ENCODE measurements around the gene CFAP91.

The CFAP91 gene

DNA sequence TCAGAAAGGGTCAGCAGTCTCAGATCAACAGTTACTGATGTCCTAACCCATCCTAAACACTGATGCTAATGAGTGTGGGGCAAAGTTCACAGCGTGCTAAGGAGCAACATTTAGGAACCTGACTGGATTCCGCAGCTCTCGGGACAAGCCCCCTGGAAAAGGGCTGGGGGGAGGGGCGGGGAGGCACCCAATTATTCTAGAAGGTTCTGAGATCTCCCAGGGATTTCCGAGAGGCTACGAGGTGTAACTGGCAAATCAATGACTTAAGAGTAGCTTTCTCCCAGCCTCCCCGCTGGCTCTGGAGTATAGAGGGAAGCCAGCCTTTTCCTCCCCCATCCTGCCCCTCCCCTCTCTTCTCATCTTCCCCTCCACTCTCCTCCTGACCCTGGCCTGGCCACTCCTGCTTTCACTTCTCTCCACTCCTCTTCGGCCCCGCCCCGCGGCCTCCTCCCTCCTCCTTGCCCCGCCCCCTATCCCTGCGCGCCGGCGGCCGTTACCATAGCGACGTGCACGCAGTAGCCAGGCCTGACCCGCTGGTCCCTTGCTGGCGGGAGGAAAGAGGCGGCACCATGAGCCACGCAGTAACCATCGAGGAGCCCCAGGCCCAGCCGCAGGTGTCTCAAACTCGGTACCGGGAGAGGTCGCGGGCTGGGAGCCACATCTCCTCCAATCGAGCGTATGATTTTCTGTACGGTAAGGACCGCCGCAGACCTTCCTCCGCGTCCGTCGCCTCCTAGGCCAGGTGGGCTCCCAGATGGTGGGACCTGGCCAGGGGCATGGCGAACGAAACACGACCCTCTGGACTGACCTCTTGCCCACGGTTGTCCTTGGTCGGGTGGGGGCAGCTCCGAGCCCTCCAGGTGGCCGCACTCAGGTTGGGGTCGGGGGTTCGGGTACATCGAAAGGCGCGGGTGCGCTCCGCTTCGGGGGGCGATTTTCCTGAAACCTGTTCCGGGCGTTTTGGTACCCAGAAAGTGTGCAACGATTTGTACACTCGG is at the start of gene CFAP91:
TSS of gene CFAP91 (plus strand) at position 493 of the 998 bp plus-strand sequence. CDS start at position 570, 77 bp downstream.
- CTCF ChIA-PET, result no interaction called here
- TF ChIP-seq ELF4 (IDR thresholded peaks at IDR 0.05), result no peak
- POLR2A ChIA-PET, result no interaction called here
- no peak for DNase-seq (ENCODE audit: extremely low spot score)

DNA sequence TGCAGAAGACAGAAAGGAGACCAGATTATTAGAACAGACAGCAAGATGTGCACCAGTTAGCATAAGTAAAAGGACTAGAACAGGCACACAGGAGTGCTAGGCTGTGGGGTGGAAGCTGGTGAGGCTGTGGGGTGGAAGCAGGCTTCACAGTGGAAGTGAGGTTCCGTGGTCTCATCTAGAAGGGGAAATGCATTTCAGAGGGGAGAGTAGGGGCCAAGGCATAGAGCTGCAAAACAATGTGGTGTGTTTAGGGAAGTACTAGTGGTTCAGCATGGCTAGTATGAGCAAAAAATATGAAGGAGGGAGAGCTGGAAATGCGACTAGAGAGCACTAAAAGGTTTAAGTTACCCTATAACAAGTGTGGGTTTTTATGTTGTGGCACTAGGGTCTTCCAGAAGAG is 48.9 kb upstream of the CFAP91 start:
- TF ChIP-seq TARDBP (IDR thresholded peaks at IDR 0.05), result no peak
- TF ChIP-seq FOXK2 (IDR thresholded peaks at IDR 0.05), result no peak
- TF ChIP-seq SP1 (IDR thresholded peaks at IDR 0.05), result no peak
- no peak for TF ChIP-seq ARNT (IDR thresholded peaks at IDR 0.05)
- no peak for TF ChIP-seq ELF4 (IDR thresholded peaks at IDR 0.05)
- TF ChIP-seq NFRKB (IDR thresholded peaks at IDR 0.05), result no peak
- TF ChIP-seq HDGF (IDR thresholded peaks at IDR 0.05; ENCODE audit: borderline replicate concordance), result no peak
- no peak for TF ChIP-seq FOXA1 (IDR thresholded peaks at IDR 0.05)
- TF ChIP-seq CTBP1 (IDR thresholded peaks at IDR 0.05; ENCODE audit: borderline replicate concordance), result no peak
- CTCF ChIA-PET, result interaction anchor here (0.6 kb wide), 1 partner anchor 381 kb away, joined by 3 read pairs; no protein-coding TSS in a partner anchor
- POLR2A ChIA-PET, result no interaction called here
- no peak for DNase-seq (ENCODE audit: extremely low spot score)

GRCh38 chr3:119657887-119658702 is 44.7 kb upstream of the CFAP91 start:
- POLR2A ChIA-PET, result no interaction called here
- TF ChIP-seq BHLHE40 (IDR thresholded peaks at IDR 0.05; ENCODE audit: borderline replicate concordance), result no peak
- TF ChIP-seq SP1 (IDR thresholded peaks at IDR 0.05), result no peak
- no peak for TF ChIP-seq NFRKB (IDR thresholded peaks at IDR 0.05)
- no peak for TF ChIP-seq LEF1 (IDR thresholded peaks at IDR 0.05; ENCODE audit: borderline replicate concordance)
- no peak for TF ChIP-seq FOXA1 (IDR thresholded peaks at IDR 0.05)
- TF ChIP-seq CTBP1 (IDR thresholded peaks at IDR 0.05; ENCODE audit: borderline replicate concordance), result no peak
- TF ChIP-seq, protein P1, sequence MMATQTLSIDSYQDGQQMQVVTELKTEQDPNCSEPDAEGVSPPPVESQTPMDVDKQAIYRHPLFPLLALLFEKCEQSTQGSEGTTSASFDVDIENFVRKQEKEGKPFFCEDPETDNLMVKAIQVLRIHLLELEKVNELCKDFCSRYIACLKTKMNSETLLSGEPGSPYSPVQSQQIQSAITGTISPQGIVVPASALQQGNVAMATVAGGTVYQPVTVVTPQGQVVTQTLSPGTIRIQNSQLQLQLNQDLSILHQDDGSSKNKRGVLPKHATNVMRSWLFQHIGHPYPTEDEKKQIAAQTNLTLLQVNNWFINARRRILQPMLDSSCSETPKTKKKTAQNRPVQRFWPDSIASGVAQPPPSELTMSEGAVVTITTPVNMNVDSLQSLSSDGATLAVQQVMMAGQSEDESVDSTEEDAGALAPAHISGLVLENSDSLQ (IDR thresholded peaks at IDR 0.05), result no peak
- TF ChIP-seq ZNF384 (IDR thresholded peaks at IDR 0.05), result no peak
- TF ChIP-seq HDGF (IDR thresholded peaks at IDR 0.05; ENCODE audit: borderline replicate concordance), result no peak
- no peak for TF ChIP-seq ELF4 (IDR thresholded peaks at IDR 0.05)
- CTCF ChIA-PET, result no interaction called here
- DNase-seq (ENCODE audit: extremely low spot score), result no peak

DNA sequence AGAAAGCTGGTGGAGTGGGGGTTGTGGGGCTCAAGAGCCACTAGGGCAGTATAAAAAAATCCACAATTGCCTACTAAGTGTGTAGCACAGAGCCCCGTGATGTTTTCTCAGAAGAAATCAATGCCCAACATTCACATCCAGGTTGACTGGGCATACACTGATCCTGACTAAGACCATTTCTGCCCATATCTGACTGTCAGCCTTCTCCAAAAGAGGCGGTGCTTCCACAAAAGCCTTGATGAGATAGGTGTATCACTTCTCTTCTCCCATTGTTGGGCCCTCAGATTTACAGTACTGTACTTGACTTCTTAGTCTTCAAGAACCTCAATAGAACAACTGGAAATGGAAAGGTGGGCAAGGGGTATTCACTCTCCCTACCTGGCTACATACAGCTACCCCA is 43.8 kb upstream of the CFAP91 start:
- ChIA-PET CTCF (no interaction called here), POLR2A (no interaction called here)
- TF ChIP-seq SUZ12 (IDR thresholded peaks at IDR 0.05) (no peak), SP1 (IDR thresholded peaks at IDR 0.05) (no peak), NFRKB (IDR thresholded peaks at IDR 0.05) (no peak), BHLHE40 (IDR thresholded peaks at IDR 0.05; ENCODE audit: borderline replicate concordance) (no peak), L3MBTL2 (conservative IDR thresholded peaks at IDR 0.05) (no peak), ARNT (IDR thresholded peaks at IDR 0.05) (no peak), ELF4 (IDR thresholded peaks at IDR 0.05) (no peak), LEF1 (IDR thresholded peaks at IDR 0.05; ENCODE audit: borderline replicate concordance) (no peak), FOXA1 (IDR thresholded peaks at IDR 0.05) (no peak), HDGF (IDR thresholded peaks at IDR 0.05; ENCODE audit: borderline replicate concordance) (no peak), CTBP1 (IDR thresholded peaks at IDR 0.05; ENCODE audit: borderline replicate concordance) (no peak), FOXK2 (IDR thresholded peaks at IDR 0.05) (no peak), ZNF384 (IDR thresholded peaks at IDR 0.05) (no peak), FOXM1 (IDR thresholded peaks at IDR 0.05; ENCODE audit: borderline replicate concordance) (no peak)
- TF ChIP-seq, protein P1 (IDR thresholded peaks at IDR 0.05), result no peak
- no peak for DNase-seq (ENCODE audit: extremely low spot score)

- ChIA-PET POLR2A (no interaction called here), CTCF (no interaction called here)
- DNase-seq (ENCODE audit: extremely low spot score), result no peak
- TF ChIP-seq FOXA1 (IDR thresholded peaks at IDR 0.05), result no peak
- TF ChIP-seq ARNT (IDR thresholded peaks at IDR 0.05), result no peak
- TF ChIP-seq, protein P1 (IDR thresholded peaks at IDR 0.05), result no peak
- TF ChIP-seq HDGF (IDR thresholded peaks at IDR 0.05; ENCODE audit: borderline replicate concordance), result no peak
- no peak for TF ChIP-seq TARDBP (IDR thresholded peaks at IDR 0.05)
- no peak for TF ChIP-seq CTBP1 (IDR thresholded peaks at IDR 0.05; ENCODE audit: borderline replicate concordance)
- TF ChIP-seq L3MBTL2 (conservative IDR thresholded peaks at IDR 0.05), result no peak
- TF ChIP-seq BHLHE40 (IDR thresholded peaks at IDR 0.05; ENCODE audit: borderline replicate concordance), result no peak
- TF ChIP-seq ELF4 (IDR thresholded peaks at IDR 0.05), result no peak
These were observed 43.1 kb upstream of the CFAP91 start for GRCh38 chr3:119659606-119660291.

Measured in HEK293T (cell line).